GM10248 (cell line): Measurements from ENCODE around the gene FAM110A.

Source experiments
- CTCF ChIA-PET: fragments of 300-600 bp; sonication (Branson Sonifier 250); formaldehyde crosslinking; extraction: SDS; loops from one replicate; lab custom pipeline; 2021; ENCODE audit warnings: antibody characterized with exemption; lab: Yijun Ruan, JAX
- POLR2A ChIA-PET: fragments of 350-650 bp; sonication (Branson Sonifier 250); formaldehyde crosslinking; extraction: SDS; loops from one replicate; lab custom pipeline; 2020; ENCODE audit warnings: antibody characterized with exemption; lab: Yijun Ruan, JAX
- DNase-seq: peaks from one replicate; pipeline ENCODE4 v3.0.0; 2012; ENCODE audit errors: extremely low spot score
- CTCF ChIP-seq: IDR thresholded peaks from 2 replicates; pipeline ENCODE4 v1.5.1; 2012; ENCODE audit warnings: mild to moderate bottlenecking, low read depth; ENCODE audit errors: extremely low read depth, missing control alignments, control extremely low read depth

The FAM110A gene

GRCh38 chr20:840858-841567 lies 7.5 kb downstream of the FAM110A start:
- ChIA-PET CTCF (no interaction called here), POLR2A (no interaction called here)
- DNase-seq, result no peak
- TF ChIP-seq CTCF, result no peak

- TF ChIP-seq CTCF, result no peak
- DNase-seq, result no peak
- POLR2A ChIA-PET, result no interaction called here
- CTCF ChIA-PET, result interaction anchor here (1.3 kb wide), 1 partner anchor 10 kb away, joined by 3 read pairs; no protein-coding TSS in a partner anchor
These were observed 8.3 kb downstream of the FAM110A start for GRCh38 chr20:841568-842546.

- no peak for TF ChIP-seq CTCF
- CTCF ChIA-PET, result interaction anchor here (1.1 to 1.3 kb wide), 2 partner anchors 9 to 16 kb away, joined by 3 read pairs; no protein-coding TSS in a partner anchor
- POLR2A ChIA-PET, result no interaction called here
- DNase-seq, result no peak
These were observed 9.0 kb downstream of the FAM110A start for GRCh38 chr20:842547-842940.

- TF ChIP-seq CTCF, result no peak
- ChIA-PET POLR2A (interaction anchor here (0.6 to 1.0 kb wide), 3 partner anchors 10 to 432 kb away, joined by 3 to 10 read pairs (median 6); partner anchors contain the start of gene FAM110A), CTCF (interaction anchor here (1.0 to 2.2 kb wide), 3 partner anchors 11 to 265 kb away, joined by 3 to 8 read pairs (median 3); partner anchors contain the start of gene FAM110A)
These were observed 10.4 kb downstream of the FAM110A start for GRCh38 chr20:843912-844311.

GRCh38 chr20:844473-845225 lies 11.1 kb downstream of the FAM110A start:
- peak; percentile 96 for DNase-seq
- POLR2A ChIA-PET, result interaction anchor here (0.6 to 1.0 kb wide), 3 partner anchors 11 to 431 kb away, joined by 3 to 10 read pairs (median 6); partner anchors contain the start of gene FAM110A
- TF ChIP-seq CTCF, result no peak
- CTCF ChIA-PET, result interaction anchor here (2.2 kb wide), 1 partner anchor 12 kb away, joined by 8 read pairs; the partner anchor contains the start of gene FAM110A

More at GRCh38 chr20:843912-844311, 10.4 kb downstream of the FAM110A start:
- no peak for DNase-seq
